ENCODE measurements around the gene METTL6.

DNA sequence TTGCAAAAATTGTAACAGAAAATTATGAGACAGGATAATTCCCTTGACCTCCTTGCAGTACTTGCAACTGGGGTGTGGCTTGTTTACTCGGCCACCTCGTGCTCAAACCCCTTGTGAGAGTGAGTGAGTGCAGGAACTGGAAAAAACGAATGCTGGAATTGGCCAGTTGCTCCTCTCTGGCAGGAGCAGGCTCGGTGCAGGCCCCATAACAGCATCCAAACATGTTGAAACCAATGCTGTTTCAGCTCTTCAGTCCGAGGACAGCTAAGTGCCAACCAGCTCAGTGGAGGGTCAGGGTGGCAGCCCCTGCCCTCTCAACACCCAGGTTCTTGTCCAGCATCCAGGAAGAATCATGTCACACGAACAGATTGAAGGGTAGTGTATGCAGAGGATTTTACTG lies 36.9 kb downstream of the METTL6 start:
- TF ChIP-seq EZH2 (IDR thresholded peaks at IDR 0.05; ENCODE audit: insufficient read depth, poor library complexity, severe bottlenecking) (no peak), EZH2phosphoT487 (IDR thresholded peaks at IDR 0.05; ENCODE audit: insufficient read depth, low read depth) (no peak)

Data from GM23248 (cell line).